ENCODE results near the gene ADISSP. TPM values are rescaled to one million over a fixed set of nuclear protein-coding genes. Genes with fewer than 3 reads are reported as not detected.

ADISSP gene
- total and polyA plus RNA-seq, 9 of the 15 experiments (the other 6 are each of a cell fraction or from before 2014, with no cell fraction given): 1.4 to 70.6 (median 23.4) TPM

DNA sequence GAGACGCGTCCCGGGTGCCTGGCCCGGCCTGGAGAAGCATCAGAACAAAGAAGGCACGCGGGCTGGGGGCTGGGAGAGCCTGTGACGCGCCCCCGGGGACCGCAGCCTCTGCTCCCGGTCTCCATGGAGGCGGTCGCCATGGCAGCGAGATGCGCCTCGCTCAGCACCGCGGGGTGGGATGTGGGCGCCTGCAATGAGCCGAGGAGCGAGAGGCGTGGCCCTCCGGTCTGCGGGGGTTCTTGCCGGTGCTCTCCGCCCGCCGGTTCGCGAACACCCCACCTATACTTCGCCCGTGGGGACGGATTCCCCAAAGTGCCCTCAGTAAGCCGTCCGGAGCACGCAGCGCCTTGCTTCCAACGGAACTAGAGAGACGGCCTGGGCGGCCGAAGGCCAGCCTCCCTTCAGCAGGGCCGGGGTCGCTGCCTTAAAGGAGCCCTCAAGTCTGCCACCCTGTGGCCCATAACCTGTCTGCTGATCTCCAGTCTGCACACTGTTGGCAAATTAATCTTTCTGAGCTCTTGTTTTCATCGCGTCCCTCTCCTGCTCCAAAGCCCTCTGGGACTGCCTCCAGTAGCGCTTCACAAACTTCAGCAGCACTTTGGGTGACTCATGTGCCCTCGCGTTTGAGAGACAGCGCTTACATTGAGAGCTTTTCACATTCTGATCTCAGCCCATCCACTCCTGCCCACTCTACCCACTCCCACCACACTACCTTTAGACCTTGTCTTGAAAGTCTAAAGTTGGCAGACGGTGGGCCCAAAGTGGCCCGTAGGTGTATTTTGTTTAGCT lies 983 bp upstream of the ADISSP start (continued):
- TF ChIP-seq, protein P1, sequence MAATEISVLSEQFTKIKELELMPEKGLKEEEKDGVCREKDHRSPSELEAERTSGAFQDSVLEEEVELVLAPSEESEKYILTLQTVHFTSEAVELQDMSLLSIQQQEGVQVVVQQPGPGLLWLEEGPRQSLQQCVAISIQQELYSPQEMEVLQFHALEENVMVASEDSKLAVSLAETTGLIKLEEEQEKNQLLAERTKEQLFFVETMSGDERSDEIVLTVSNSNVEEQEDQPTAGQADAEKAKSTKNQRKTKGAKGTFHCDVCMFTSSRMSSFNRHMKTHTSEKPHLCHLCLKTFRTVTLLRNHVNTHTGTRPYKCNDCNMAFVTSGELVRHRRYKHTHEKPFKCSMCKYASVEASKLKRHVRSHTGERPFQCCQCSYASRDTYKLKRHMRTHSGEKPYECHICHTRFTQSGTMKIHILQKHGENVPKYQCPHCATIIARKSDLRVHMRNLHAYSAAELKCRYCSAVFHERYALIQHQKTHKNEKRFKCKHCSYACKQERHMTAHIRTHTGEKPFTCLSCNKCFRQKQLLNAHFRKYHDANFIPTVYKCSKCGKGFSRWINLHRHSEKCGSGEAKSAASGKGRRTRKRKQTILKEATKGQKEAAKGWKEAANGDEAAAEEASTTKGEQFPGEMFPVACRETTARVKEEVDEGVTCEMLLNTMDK (IDR thresholded peaks at IDR 0.05; ENCODE audit: borderline replicate concordance, insufficient read depth, low read depth, low read length, poor library complexity, severe bottlenecking): peak; percentile 2
- TF ChIP-seq, protein P2, sequence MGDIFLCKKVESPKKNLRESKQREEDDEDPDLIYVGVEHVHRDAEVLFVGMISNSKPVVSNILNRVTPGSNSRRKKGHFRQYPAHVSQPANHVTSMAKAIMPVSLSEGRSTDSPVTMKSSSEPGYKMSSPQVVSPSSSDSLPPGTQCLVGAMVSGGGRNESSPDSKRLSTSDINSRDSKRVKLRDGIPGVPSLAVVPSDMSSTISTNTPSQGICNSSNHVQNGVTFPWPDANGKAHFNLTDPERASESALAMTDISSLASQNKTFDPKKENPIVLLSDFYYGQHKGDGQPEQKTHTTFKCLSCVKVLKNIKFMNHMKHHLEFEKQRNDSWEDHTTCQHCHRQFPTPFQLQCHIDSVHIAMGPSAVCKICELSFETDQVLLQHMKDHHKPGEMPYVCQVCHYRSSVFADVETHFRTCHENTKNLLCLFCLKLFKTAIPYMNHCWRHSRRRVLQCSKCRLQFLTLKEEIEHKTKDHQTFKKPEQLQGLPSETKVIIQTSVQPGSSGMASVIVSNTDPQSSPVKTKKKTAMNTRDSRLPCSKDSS (IDR thresholded peaks at IDR 0.05; ENCODE audit: low read depth, partially characterized antibody): no peak
- TF ChIP-seq, protein P3, sequence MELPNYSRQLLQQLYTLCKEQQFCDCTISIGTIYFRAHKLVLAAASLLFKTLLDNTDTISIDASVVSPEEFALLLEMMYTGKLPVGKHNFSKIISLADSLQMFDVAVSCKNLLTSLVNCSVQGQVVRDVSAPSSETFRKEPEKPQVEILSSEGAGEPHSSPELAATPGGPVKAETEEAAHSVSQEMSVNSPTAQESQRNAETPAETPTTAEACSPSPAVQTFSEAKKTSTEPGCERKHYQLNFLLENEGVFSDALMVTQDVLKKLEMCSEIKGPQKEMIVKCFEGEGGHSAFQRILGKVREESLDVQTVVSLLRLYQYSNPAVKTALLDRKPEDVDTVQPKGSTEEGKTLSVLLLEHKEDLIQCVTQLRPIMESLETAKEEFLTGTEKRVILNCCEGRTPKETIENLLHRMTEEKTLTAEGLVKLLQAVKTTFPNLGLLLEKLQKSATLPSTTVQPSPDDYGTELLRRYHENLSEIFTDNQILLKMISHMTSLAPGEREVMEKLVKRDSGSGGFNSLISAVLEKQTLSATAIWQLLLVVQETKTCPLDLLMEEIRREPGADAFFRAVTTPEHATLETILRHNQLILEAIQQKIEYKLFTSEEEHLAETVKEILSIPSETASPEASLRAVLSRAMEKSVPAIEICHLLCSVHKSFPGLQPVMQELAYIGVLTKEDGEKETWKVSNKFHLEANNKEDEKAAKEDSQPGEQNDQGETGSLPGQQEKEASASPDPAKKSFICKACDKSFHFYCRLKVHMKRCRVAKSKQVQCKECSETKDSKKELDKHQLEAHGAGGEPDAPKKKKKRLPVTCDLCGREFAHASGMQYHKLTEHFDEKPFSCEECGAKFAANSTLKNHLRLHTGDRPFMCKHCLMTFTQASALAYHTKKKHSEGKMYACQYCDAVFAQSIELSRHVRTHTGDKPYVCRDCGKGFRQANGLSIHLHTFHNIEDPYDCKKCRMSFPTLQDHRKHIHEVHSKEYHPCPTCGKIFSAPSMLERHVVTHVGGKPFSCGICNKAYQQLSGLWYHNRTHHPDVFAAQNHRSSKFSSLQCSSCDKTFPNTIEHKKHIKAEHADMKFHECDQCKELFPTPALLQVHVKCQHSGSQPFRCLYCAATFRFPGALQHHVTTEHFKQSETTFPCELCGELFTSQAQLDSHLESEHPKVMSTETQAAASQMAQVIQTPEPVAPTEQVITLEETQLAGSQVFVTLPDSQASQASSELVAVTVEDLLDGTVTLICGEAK (IDR thresholded peaks at IDR 0.05): peak; percentile 35; the same call in 1 of the 2 replicates
- TF ChIP-seq, protein P3 (CRISPR knock-in tag; IDR thresholded peaks at IDR 0.05): no peak
- TF ChIP-seq MYNN (IDR thresholded peaks at IDR 0.05) (peak; percentile 78), MYNN (CRISPR knock-in tag; IDR thresholded peaks at IDR 0.05) (0 out of 2 replicates have a peak, but pooled peaks have one; percentile 47), CSDE1 (IDR thresholded peaks at IDR 0.05) (peak in 1 of 2 experiments; percentile 85; a peak in 2 of 4 replicates), ZNF384 (IDR thresholded peaks at IDR 0.05; ENCODE audit: low read depth, low read length) (no peak), HDAC2 (IDR thresholded peaks at IDR 0.05) (peak; percentile 78; the same call in 1 of the 2 replicates), BMI1 (IDR thresholded peaks at IDR 0.05; ENCODE audit: low read length) (peak; percentile 56; the same call in 1 of the 2 replicates), RFX1 (IDR thresholded peaks at IDR 0.05) (peak; percentile 94), HNRNPH1 (optimal IDR thresholded peaks at IDR 0.05; ENCODE audit: low read depth, low read length) (no peak), FOSL1 (tag; conservative IDR thresholded peaks at IDR 0.05) (0 out of 2 replicates have a peak, but pooled peaks have one; percentile 30), MAZ (CRISPR knock-in tag; conservative IDR thresholded peaks at IDR 0.05 in 1 of 2, IDR thresholded peaks at IDR 0.05 in 1 of 2) (peak in 1 of 2 experiments; percentile 8; a peak in 1 of 4 replicates), SREBF1 (IDR thresholded peaks at IDR 0.05; ENCODE audit: borderline replicate concordance, low read depth, low read length) (no peak)

All from K562 (cell line).